IMR-90 (cell line): Measurements from ENCODE around the gene PRKCA. TPM values are rescaled to one million over a fixed set of nuclear protein-coding genes. Genes with fewer than 3 reads are reported as not detected.

ENCODE experiments used
- ATAC-seq: fragments of 200-7000 bp; cut with Tn5 transposase; 2 replicates; pipeline ENCODE4 v1.9.1; 2020; ENCODE audit warnings: low read depth, mild to moderate bottlenecking, moderate library complexity
- BruUV-seq: library from RNA; stranded (reverse); fragments of 400-500 nt; replicated peaks from 2 replicates; lab custom pipeline; 2021; lab: Mats Ljungman, UMichigan
- CTCF ChIA-PET: fragments of 300-600 bp; formaldehyde crosslinking; extraction: SDS; loops from one replicate; lab custom pipeline; 2021; ENCODE audit warnings: antibody characterized with exemption; lab: Yijun Ruan, JAX
- POLR2A ChIA-PET: fragments of 300-600 bp; sonication (Branson Sonifier 250); formaldehyde crosslinking; loops from one replicate; lab custom pipeline; 2022; ENCODE audit warnings: antibody characterized with exemption; ENCODE audit not compliant: unreplicated experiment; lab: Charles Lee
- DNase-seq: peaks from one replicate; pipeline ENCODE4 v3.0.0; 2013
- H2AFZ ChIP-seq: replicated peaks from 2 replicates; pipeline ENCODE3; 2013; ENCODE audit warnings: low read length, mild to moderate bottlenecking; ENCODE audit not compliant: poor library complexity
- H2AK5ac ChIP-seq: 2 replicates; pipeline ENCODE4 v1.6.1; 2013; ENCODE audit warnings: low read depth, low read length, inconsistent platforms
- H2AK9ac ChIP-seq: replicated peaks from 2 replicates; pipeline ENCODE3; 2013; ENCODE audit warnings: mild to moderate bottlenecking, low read depth, low read length, moderate library complexity; ENCODE audit not compliant: poor library complexity
- H2BK120ac ChIP-seq: 2 replicates; pipeline ENCODE4 v1.6.1; 2013; ENCODE audit warnings: low read depth, low read length, inconsistent platforms
- H2BK15ac ChIP-seq: 3 replicates; pipeline ENCODE4 v1.6.1; 2013; ENCODE audit warnings: low read depth, low read length, inconsistent platforms
- H2BK20ac ChIP-seq: 2 replicates; pipeline ENCODE4 v1.6.1; 2013; ENCODE audit warnings: low read depth, mild to moderate bottlenecking, inconsistent platforms, low read length, moderate library complexity
- H2BK5ac ChIP-seq: 2 replicates; pipeline ENCODE4 v1.6.1; 2013; ENCODE audit warnings: mild to moderate bottlenecking, low read depth, low read length, inconsistent platforms; ENCODE audit not compliant: poor library complexity, severe bottlenecking
- H3K14ac ChIP-seq: replicated peaks from 2 replicates; pipeline ENCODE4 v1.6.1; 2013; ENCODE audit warnings: low read depth, low read length, inconsistent platforms
- H3K18ac ChIP-seq: 2 replicates; pipeline ENCODE4 v1.6.1; 2013; ENCODE audit warnings: low read depth, low read length, control low read depth
- H3K23ac ChIP-seq: 2 replicates; pipeline ENCODE4 v1.6.1; 2013; ENCODE audit warnings: low read depth, low read length, inconsistent platforms
- H3K27ac ChIP-seq: 2 replicates; pipeline ENCODE4 v1.5.1; 2013; ENCODE audit warnings: mild to moderate bottlenecking, control low read depth, low read length; ENCODE audit not compliant: insufficient read depth
- H3K27me3 ChIP-seq: 2 replicates; pipeline ENCODE4 v1.6.1; 2013; ENCODE audit warnings: low read length; ENCODE audit not compliant: control insufficient read depth, insufficient read depth
- H3K36me3 ChIP-seq: 2 replicates; pipeline ENCODE4 v1.6.1; 2013; ENCODE audit warnings: low read length, mixed read lengths; ENCODE audit not compliant: control insufficient read depth, insufficient read depth
- H3K4ac ChIP-seq: 2 replicates; pipeline ENCODE4 v1.6.1; 2013; ENCODE audit warnings: low read depth, low read length, inconsistent platforms
- H3K4me1 ChIP-seq: 2 replicates; pipeline ENCODE4 v1.6.1; 2013; ENCODE audit warnings: low read length, mixed read lengths; ENCODE audit not compliant: control insufficient read depth, insufficient read depth
- H3K4me2 ChIP-seq: 2 replicates; pipeline ENCODE4 v1.6.1; 2013; ENCODE audit warnings: low read depth, mild to moderate bottlenecking, control low read depth, low read length, moderate library complexity
- H3K4me3 ChIP-seq: 2 replicates; pipeline ENCODE4 v1.5.1; 2013; ENCODE audit warnings: low read depth, mild to moderate bottlenecking, control low read depth, low read length, moderate library complexity; ENCODE audit not compliant: insufficient read depth
- H3K56ac ChIP-seq: 2 replicates; pipeline ENCODE4 v1.6.1; 2013; ENCODE audit warnings: low read length, inconsistent platforms; ENCODE audit not compliant: insufficient read depth; ENCODE audit errors: extremely low read depth
- H3K79me1 ChIP-seq, 2 experiments: 2 replicates each; pipeline ENCODE4 v1.6.1; 2013; ENCODE audit warnings: low read length in 2 of 2, inconsistent platforms in 1 of 2, low read depth in 1 of 2
- H3K9ac ChIP-seq: 2 replicates; pipeline ENCODE4 v1.6.1; 2013; ENCODE audit warnings: low read depth, low read length, control low read depth
- H3K9me1 ChIP-seq: 2 replicates; pipeline ENCODE4 v1.6.1; 2013; ENCODE audit warnings: low read length, inconsistent platforms; ENCODE audit not compliant: insufficient read depth
- H3K9me3 ChIP-seq: 2 replicates; pipeline ENCODE4 v1.6.1; 2013; ENCODE audit warnings: low read length; ENCODE audit not compliant: control insufficient read depth, insufficient read depth
- H4K20me1 ChIP-seq: 2 replicates; pipeline ENCODE4 v1.6.1; 2013; ENCODE audit warnings: low read length, inconsistent platforms; ENCODE audit not compliant: insufficient read depth
- H4K5ac ChIP-seq: 2 replicates; pipeline ENCODE4 v1.6.1; 2013; ENCODE audit warnings: mild to moderate bottlenecking, low read depth, low read length, control low read depth
- H4K8ac ChIP-seq, 2 experiments: 2 replicates each; pipeline ENCODE4 v1.6.1; 2013; ENCODE audit warnings: low read depth in 2 of 2, low read length in 2 of 2, control low read depth in 1 of 2, inconsistent platforms in 1 of 2
- H4K91ac ChIP-seq: 2 replicates; pipeline ENCODE4 v1.6.1; 2013; ENCODE audit warnings: low read depth, low read length, inconsistent platforms; ENCODE audit not compliant: insufficient read depth
- RFX5 ChIP-seq: IDR thresholded peaks from 2 replicates; pipeline ENCODE4 v1.8.0; 2012; ENCODE audit warnings: low read depth, mild to moderate bottlenecking, low read length, moderate library complexity
- WGBS, 2 experiments: methylation state at CpG; one replicate each; pipeline versions ENCODE4 v1.1.5 to v1.1.7; 2013; ENCODE audit warnings: missing lambda C conversion rate in 2 of 2; ENCODE audit not compliant: insufficient read length in 1 of 2; ENCODE audit errors: extremely low coverage in 2 of 2; 5-methylcytosine and 5-hydroxymethylcytosine counted together
- dilution Hi-C: fragments of 300-500 bp; cut with HindIII; formaldehyde crosslinking; loops from one replicate; pipeline ENCODE4 v1.14.3; 2018; ENCODE audit warnings: low sequenced_read_pairs; ENCODE audit not compliant: unreplicated experiment
- in situ Hi-C: fragments of 300-500 bp; cut with MboI; formaldehyde crosslinking; loops from 3 replicates; pipeline ENCODE4 v1.14.3; 2019; ENCODE audit warnings: low sequenced_read_pairs, inconsistent platforms, mixed read lengths
- intact Hi-C: fragments of 100-400 bp; cut with micrococcal nuclease; formaldehyde crosslinking; loops from 2 replicates; pipeline ENCODE4 v1.10.0; 2022
- polyA plus RNA-seq, 3 experiments: library from polyadenylated mRNA; depleted of rRNA; stranded (reverse); fragments of >200 nt; gene quantifications; 2 replicates each; pipeline ENCODE4 v1.2.3, GENCODE V29; 2012; ENCODE audit warnings: low replicate concordance in 1 of 3
- total RNA-seq: library from RNA; depleted of rRNA; stranded (reverse); fragments of >200 nt; gene quantifications from 2 replicates; pipeline ENCODE4 v1.2.3, GENCODE V29; 2012

PRKCA gene
- total and polyA plus RNA-seq, 2 of the 4 experiments (the other 2 are of a cell fraction) = 31.0 to 46.0 TPM

- no peak overlapping the region for H2AFZ ChIP-seq
- no peak overlapping the region for H2BK20ac ChIP-seq
- no peak overlapping the region for H2BK120ac ChIP-seq
- H3K4me1 ChIP-seq = peaks cover 27% of the 10 kb centered on the region
- WGBS, 2 experiments = 83% methylated on average over 1 of the region's 5 CpGs; no CpG with 5 or more reads in 1 of the 2 experiments
- no peak overlapping the region for H3K56ac ChIP-seq
- no TSS peak for BruUV-seq
- no peak overlapping the region for H2BK15ac ChIP-seq
- no peak for TF ChIP-seq RFX5
- H3K9me1 ChIP-seq = peaks cover 29% of the 10 kb centered on the region
- no peak for ATAC-seq
- in situ Hi-C loops (no loop called here), intact Hi-C loops (no loop called here), dilution Hi-C loops (no loop called here)
- no peak overlapping the region for H3K9ac ChIP-seq
- no peak overlapping the region for H4K91ac ChIP-seq
- no peak overlapping the region for H2AK5ac ChIP-seq
- H3K18ac ChIP-seq = no peak overlapping the region
- H3K4me2 ChIP-seq = no peak overlapping the region
- H3K36me3 ChIP-seq = 0 out of 2 replicates have a peak, but pooled peaks cover 1% of the 10 kb centered on the region
- ChIA-PET POLR2A (no interaction called here), CTCF (no interaction called here)
- peaks cover 26% of the 10 kb centered on the region for H4K20me1 ChIP-seq
- H3K9me3 ChIP-seq = no peaks in the 10 kb centered on the region
- H3K4ac ChIP-seq = no peak overlapping the region
- H3K23ac ChIP-seq = no peak overlapping the region
- peaks cover 44 to 83% of the 10 kb centered on the region in 2 experiments for H3K79me1 ChIP-seq
- H4K5ac ChIP-seq = no peak overlapping the region
- no peak overlapping the region for H2BK5ac ChIP-seq
- no peak overlapping the region for H3K4me3 ChIP-seq
- no peak for DNase-seq
- no peaks in the 10 kb centered on the region for H3K27me3 ChIP-seq
- no peak overlapping the region for H4K8ac ChIP-seq
- H3K27ac ChIP-seq = no peak overlapping the region
- H3K14ac ChIP-seq = no peak overlapping the region
- H2AK9ac ChIP-seq = no peak overlapping the region
These were observed 224.9 kb downstream of the PRKCA start for GRCh38 chr17:66527335-66527734.
